H1 (cell line): ENCODE results near the gene B9D1. TPM values are rescaled to one million over a fixed set of nuclear protein-coding genes. Genes with fewer than 3 reads are reported as not detected.

Experiments
- ASH2L ChIP-seq: fragments of 200-600, 300-600 bp; sonication (generic); IDR thresholded peaks from one replicate; pipeline ENCODE4 v1.7.1; 2017; ENCODE audit warnings: low read length
- ATF3 ChIP-seq: IDR thresholded peaks from 2 replicates; pipeline ENCODE4 v1.6.1; 2011; ENCODE audit warnings: low read depth, mild to moderate bottlenecking, low read length; ENCODE audit not compliant: insufficient read depth
- CHD7 ChIP-seq: fragments of 300-600 bp; sonication (generic); IDR thresholded peaks from 2 replicates; pipeline ENCODE4 v1.7.1; 2012; ENCODE audit warnings: low read length, moderate library complexity, mild to moderate bottlenecking, inconsistent platforms; ENCODE audit not compliant: insufficient replicate concordance
- KDM5A ChIP-seq: fragments of 200-600 bp; IDR thresholded peaks from 2 replicates; pipeline ENCODE4 v1.7.1; 2012; ENCODE audit warnings: mild to moderate bottlenecking, low read length, inconsistent platforms, mixed read lengths
- POLR2A ChIP-seq, 2 experiments: IDR thresholded peaks; 1 replicate in 1 of 2; 2 replicates in 1 of 2; pipeline ENCODE4 v1.6.1; 2011; ENCODE audit warnings: low read depth in 2 of 2, low read length in 2 of 2, mild to moderate bottlenecking in 2 of 2; ENCODE audit errors: control extremely low read depth in 1 of 2
- RBBP5 ChIP-seq: IDR thresholded peaks from 2 replicates; pipeline ENCODE4 v1.7.1; 2012; ENCODE audit warnings: low read depth, mild to moderate bottlenecking, inconsistent platforms, low read length, moderate library complexity, borderline replicate concordance
- SP1 ChIP-seq: IDR thresholded peaks from 2 replicates; pipeline ENCODE4 v1.6.1; 2011; ENCODE audit warnings: low read depth, low read length
- SRF ChIP-seq: IDR thresholded peaks from 2 replicates; pipeline ENCODE4 v1.6.1; 2011; ENCODE audit warnings: mild to moderate bottlenecking, low read depth, low read length, moderate library complexity
- TAF1 ChIP-seq: IDR thresholded peaks from 2 replicates; pipeline ENCODE4 v1.6.1; 2011; ENCODE audit warnings: mild to moderate bottlenecking, low read depth, low read length
- TAF7 ChIP-seq: optimal IDR thresholded peaks from 2 replicates; pipeline ENCODE3; 2011; ENCODE audit warnings: low read depth, mild to moderate bottlenecking, inconsistent platforms, low read length, moderate library complexity, borderline replicate concordance
- polyA plus RNA-seq, 7 experiments: library from polyadenylated mRNA; depleted of rRNA in 3 of 7; stranded (reverse) in 5 of 7; unstranded in 2 of 7; fragments of >200 nt in 5 of 7; fragments of 200-250 nt in 2 of 7; gene quantifications; 1 replicate in 5 of 7; 2 replicates in 1 of 7; 4 replicates in 1 of 7; pipeline versions ENCODE4 v1.2.1 to v1.2.3, GENCODE V29; 2011 to 2013; ENCODE audit warnings: missing spikeins in 2 of 7, mixed read lengths in 2 of 7
- total RNA-seq: library from RNA; stranded (reverse); fragmentation: NEBNext Ultra II Directional; extraction: Animal tissue kit (Norgen Biotek cat#: 25700); gene quantifications from 2 replicates; pipeline ENCODE4 v1.2.1, GENCODE V29; 2021

Gene B9D1
- total and polyA plus RNA-seq, 2 of the 8 experiments (the other 6 are each of a cell fraction or from before 2014, with no cell fraction given) = 24.6 to 65.7 TPM

GRCh38 chr17:19377602-19378415 lies 15.3 kb upstream of the B9D1 start (continued):
- TF ChIP-seq KDM5A = no peak
- TF ChIP-seq RBBP5 = peak; percentile 99; the same call in 1 of the 2 replicates
- peak; percentile 91 for TF ChIP-seq TAF1
- TF ChIP-seq TAF7 = peak; percentile 70
- TF ChIP-seq ASH2L = peak; percentile 97
- TF ChIP-seq SP1 = peak; percentile 84; the same call in 1 of the 2 replicates
- no peak for TF ChIP-seq SRF
- TF ChIP-seq ATF3 = no peak
- peak; percentile 38 to 87 for TF ChIP-seq POLR2A (IDR thresholded peaks at IDR 0.05; ENCODE audit: control extremely low read depth in 1 of 2, low read depth in 2 of 2, low read length in 2 of 2)
- no peak for TF ChIP-seq CHD7
